Middle frontal gyrus (tissue), 1 donor: ENCODE results near the gene APP.
"Not testable (repeated sequence)": the region's sequence is repeated elsewhere in the genome, so short reads cannot be mapped to it uniquely, and the experiment has no call there.

Experiments
- DNase-seq: peaks from one replicate; pipeline ENCODE4 v3.0.0-alpha.2; 2015; ENCODE audit warnings: low spot score; ENCODE audit errors: extremely low spot score

Gene APP

DNA sequence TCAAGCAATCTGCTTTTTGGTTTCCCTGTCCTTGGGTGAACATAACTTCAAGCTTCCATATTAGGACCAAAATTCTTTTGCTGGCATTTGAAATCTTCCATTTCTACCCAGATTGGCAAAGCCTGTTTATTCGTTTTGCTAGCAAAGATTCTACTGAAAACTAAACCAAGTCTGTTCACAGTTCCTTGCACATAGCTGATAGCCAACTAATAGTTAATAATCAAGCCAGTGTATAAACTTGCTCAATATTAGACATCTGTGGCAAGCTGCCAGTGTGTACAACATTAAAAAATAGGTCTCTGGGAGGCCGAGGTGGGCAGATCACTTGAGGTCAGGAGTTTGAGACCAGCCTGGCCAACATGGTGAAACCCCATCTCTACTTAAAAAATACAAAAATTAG is 6.3 kb downstream of the APP start:
- no peak for DNase-seq

- DNase-seq: no peak
Observed at GRCh38 chr21:26162081-26162480, 8.5 kb downstream of the APP start.

GRCh38 chr21:26159869-26160268 is 10.7 kb downstream of the APP start:
- DNase-seq: no peak

DNA sequence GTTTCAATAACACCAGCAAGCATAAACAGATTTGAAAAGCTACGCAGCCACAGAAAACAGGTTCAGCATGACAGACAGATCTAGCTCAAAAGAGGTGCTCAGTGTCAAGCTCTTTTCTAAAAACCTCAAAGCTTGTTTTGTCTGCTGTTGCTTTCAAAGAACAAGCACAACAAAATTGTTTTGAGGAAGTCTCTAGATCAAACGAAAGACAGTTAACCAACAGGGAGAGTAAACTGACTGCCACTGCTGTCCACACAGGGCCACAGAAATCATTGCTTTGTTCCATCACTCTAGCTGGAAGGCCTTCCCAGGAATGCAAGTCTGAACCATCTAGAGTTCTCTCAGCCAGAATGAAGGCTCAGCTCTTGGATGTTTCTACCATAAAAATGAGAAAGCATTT is 12.8 kb downstream of the APP start:
- DNase-seq: no peak

DNA sequence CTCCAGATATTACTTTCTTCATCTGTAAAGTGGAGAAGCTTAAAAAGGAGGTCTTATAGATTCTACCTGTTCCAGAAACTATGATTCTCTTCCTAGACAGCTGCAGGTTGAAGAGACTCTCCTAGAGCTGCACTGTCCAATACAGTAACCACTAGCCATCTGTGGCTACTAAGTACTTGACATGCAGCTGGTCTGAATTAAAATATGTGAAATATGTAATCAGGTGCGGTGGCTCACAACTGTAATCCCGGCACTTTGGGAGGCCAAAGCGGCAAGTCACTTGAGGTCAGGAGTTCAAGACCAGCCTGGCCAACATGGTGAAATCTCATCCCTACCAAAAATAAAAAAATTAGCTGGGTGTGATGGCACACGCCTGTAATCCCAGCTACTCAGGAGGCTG is 15.8 kb downstream of the APP start:
- no peak for DNase-seq

DNA sequence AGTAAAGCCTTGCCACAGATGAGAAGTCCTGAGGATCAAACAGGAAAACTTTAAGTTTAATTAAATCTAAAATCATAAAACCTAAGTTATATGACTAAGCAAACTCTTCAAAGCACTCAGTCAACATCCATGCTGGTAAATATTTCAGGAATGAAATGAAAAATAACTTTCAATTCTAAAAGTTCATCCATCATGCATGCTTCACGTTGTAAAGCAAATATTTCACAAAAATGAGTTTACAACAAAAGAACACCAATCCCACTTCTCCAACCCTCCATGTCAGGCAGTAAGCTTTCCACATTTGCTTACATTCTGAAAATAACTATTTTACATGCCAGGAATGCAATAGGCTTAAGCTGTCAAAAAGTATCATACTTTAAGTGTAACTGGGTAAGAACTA is 16.8 kb downstream of the APP start:
- DNase-seq: no peak

- no peak for DNase-seq
Observed at GRCh38 chr21:26148840-26149354, 21.7 kb downstream of the APP start.

DNA sequence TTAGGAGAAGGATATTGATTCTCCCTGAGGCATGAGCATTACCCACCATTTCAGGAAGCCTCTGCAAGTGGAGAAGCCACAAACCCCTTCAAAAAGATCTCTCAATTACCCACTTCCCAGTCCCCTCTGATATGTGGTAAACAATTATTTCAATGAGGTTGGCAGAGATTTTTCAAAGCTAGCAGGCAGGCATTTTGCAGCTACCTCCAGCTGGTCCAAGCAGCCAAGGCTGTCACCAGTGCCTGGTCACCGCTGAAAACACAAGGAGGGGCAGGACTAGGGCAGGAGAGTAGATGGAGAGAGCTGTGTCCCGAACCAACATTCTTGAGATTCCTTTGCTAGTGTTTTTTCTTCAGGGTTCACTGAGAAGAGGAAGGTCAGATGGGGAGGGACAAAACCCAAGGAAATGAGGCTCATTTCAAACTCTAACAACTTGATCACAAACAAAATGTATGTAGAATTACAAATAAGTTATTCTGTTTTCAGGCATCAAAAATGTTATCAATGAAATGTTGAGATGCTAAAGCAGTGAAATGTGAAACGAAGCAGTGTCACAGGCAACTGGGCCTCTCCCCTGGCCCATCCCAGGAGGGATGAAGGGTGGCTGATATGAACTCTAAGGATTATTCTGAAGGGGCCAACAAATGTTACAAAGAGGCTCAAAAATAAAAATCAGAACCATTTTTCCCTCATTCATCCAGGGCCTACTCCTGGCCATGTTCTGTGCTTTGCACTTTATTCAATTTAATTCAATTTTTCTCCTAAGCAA is 22.3 kb downstream of the APP start:
- no peak for DNase-seq

GRCh38 chr21:26147535-26147934 is 23.0 kb downstream of the APP start:
- DNase-seq: no peak

GRCh38 chr21:26146681-26147080 is 23.9 kb downstream of the APP start:
- DNase-seq: no peak

- no peak for DNase-seq
Observed at GRCh38 chr21:26144031-26144430, 26.5 kb downstream of the APP start.

DNA sequence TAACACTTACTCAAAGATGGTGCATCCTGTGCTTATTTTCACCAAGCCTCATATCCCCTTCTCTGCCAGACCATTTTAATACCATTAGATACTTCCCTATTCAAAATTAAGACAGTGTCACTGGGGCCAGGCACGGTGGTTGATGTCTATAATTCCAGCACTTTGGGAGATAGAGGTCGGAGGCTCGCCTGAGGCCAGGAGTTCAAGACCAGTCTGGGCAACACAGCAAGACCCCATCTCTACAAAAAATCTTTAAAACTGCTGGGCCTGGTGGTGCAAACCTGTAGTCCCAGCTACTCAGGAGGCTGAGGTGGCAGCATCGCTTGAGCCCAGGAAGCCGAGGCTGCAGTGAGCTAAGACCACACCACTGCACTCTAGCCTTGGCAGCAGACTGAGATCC is 28.2 kb downstream of the APP start:
- DNase-seq: no peak

- no peak for DNase-seq
Observed at GRCh38 chr21:26140926-26141325, 29.6 kb downstream of the APP start.

DNA sequence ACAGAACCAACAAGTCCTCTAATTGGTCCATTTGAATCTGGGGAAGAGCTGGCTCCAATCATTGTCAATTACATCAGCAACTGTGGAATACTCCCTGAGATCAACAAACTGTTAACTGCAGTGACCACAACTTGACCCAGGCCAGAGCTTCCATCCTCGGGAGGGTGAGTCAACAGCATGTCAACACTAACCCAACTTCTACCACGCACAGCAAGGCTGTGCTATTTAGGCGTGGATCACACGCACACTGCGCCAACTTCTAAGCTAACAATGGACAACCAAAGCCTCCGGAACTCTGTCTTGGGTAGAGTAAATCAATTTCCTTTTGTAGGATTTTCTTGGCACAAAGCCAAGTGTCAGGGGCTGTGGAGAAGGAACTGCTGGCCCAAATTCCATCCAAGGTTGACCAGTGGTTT is 30.4 kb downstream of the APP start:
- no peak for DNase-seq

- DNase-seq: no peak
Observed at GRCh38 chr21:26138615-26139257, 31.8 kb downstream of the APP start.

DNA sequence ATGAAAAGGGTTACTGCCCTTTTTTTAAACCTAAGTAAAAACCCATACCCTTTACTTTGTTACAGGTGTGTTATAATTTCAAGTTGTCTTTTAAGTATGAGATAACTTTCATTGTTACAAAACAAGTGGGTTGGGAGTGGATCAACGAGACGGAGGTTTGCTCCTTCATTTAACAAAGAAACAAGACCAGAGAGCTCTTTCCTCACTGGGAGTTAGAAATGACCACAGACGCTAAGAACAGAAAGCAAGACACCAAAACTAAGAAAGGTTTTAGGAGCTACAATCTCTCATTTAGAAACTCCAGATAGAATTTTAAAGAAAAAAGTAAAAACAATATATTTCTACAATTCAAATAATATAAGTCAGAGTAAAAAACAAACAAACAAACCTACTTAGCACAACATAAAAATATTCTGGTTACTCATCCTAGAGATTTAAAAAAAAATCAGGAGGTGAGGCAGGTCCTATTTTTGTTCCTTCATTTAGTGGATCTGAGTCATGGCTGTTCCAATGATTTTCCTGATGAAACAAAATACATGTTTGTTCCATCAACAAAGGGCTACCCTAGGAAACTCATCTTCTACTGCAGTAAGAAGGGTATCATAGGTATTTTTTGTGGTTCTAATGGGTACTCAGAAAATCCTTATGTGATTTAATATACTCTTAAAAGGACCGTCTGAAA is 33.0 kb downstream of the APP start:
- DNase-seq: no peak

- DNase-seq: no peak
Observed at GRCh38 chr21:26136671-26137070, 33.9 kb downstream of the APP start.

DNA sequence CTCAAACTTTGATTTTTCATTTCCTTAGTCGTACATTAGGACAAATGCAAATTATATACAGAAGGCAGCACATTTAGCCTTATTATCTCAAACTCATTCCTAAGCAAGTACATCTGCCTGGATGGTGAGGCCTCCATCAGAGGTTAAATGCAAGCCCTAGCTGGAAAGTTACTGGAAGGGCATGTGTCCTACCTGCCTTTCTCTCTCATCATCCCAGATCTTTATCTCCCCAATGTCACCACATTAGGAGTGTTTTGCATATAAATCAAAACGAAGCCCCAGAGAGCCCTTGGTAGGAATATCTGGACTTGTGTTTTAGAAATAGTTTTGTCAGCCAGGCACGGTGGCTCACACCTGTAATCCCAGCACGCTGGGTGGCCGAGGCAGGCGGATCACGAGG is 35.0 kb downstream of the APP start:
- DNase-seq: no peak

GRCh38 chr21:26131554-26131953 is 39.0 kb downstream of the APP start:
- DNase-seq: no peak

DNA sequence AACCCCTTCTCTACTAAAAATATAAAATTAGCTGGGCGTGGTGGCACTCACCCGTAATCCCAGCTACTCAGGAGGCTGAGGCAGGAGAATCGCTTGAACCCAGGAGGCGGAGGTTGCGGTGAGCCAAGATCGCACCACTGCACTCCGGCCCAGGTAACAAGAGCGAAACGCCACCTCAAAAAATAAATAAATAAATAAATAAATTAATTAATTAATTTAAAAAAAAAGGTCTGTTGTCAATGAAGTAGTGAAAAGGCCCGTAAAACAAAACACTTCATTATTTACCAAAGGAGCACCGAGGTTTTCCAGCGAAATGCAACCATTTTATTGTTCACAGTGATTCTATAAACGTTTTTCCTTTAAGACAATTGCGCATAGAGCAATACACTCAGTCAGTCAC is 39.5 kb downstream of the APP start:
- DNase-seq: not testable (repeated sequence)

DNA sequence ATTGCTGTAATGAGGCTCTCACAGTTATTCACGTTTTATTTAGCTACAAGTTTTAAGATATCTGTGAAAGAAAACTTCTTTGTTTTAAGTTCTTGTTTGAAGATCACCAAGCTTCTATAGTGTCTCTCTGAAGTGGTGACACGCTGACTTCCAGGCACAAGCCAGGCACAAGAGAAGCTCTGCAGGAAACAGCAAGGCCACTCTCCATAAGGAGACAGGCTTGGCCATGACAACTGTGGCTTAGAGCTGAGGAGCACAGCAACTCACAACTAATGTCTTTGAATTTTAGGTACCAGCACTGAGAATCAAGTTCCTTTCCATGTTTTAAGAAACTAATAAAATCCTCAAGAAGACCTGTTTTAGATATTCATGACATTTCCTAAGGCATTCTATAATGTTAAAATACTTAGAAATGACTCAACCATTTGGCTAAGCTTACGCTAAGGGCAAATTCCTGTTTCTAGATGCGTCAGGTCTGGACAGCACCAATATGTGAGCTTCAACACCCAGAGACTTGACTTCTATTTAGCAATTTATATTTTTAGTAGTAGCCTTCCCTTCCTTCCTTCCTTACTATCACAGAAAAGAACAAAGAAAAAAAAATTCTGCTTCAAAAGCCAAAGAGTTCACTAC is 40.2 kb downstream of the APP start:
- DNase-seq: no peak

DNA sequence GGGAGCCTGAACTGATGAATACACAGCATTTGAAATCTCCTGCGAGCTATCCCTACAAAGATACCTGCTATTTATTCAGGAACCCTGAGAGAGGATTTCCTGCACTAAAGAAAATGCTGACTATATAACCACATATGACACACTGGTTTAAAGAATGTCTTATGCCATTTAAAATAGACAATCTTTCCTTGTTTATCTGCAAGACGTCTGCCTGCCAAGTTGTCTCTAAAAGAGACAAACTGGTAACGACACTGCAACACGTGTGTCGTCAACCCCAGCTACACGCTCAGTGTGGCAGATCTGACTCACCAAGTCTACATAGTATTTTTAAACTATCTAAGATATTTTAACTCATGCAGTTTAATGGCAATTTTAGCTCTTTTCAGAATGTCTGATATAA is 42.7 kb downstream of the APP start:
- DNase-seq: no peak
